Panc1 (cell line): ENCODE measurements around the gene SCLY. TPM values are rescaled to one million over a fixed set of nuclear protein-coding genes. Genes with fewer than 3 reads are reported as not detected.

Source experiments
- ATAC-seq: fragments of 200-7000 bp; cut with Tn5 transposase; 2 replicates; pipeline ENCODE4 v1.9.1; 2020; ENCODE audit warnings: mild to moderate bottlenecking, moderate library complexity
- BruUV-seq: library from RNA; stranded (reverse); fragments of 400-500 nt; replicated peaks from 2 replicates; lab custom pipeline; 2021; lab: Mats Ljungman, UMichigan
- CTCF ChIA-PET: fragments of 300-600 bp; sonication (Branson Sonifier 250); formaldehyde crosslinking; loops from one replicate; lab custom pipeline; 2022; ENCODE audit warnings: antibody characterized with exemption; lab: Charles Lee
- POLR2A ChIA-PET: fragments of 300-600 bp; sonication (Branson Sonifier 250); formaldehyde crosslinking; loops from one replicate; lab custom pipeline; 2022; ENCODE audit warnings: antibody characterized with exemption; lab: Charles Lee
- DNase-seq: peaks from one replicate; pipeline ENCODE4 v3.0.0-alpha.2; 2010; ENCODE audit warnings: low read depth, low spot score
- H3K27ac ChIP-seq: 2 replicates; pipeline ENCODE4 v1.5.1; 2011; ENCODE audit warnings: mild to moderate bottlenecking, low read length, inconsistent platforms
- H3K27me3 ChIP-seq: fragments of 200-500 bp; sonication (Bioruptor generic); 2 replicates; pipeline ENCODE4 v1.6.0; 2014; ENCODE audit warnings: low read length, inconsistent platforms; ENCODE audit not compliant: control insufficient read depth, insufficient read depth
- H3K36me3 ChIP-seq: fragments of 200-500 bp; sonication (Bioruptor generic); 2 replicates; pipeline ENCODE4 v1.5.1; 2014; ENCODE audit warnings: inconsistent platforms, mild to moderate bottlenecking, low read length, moderate library complexity; ENCODE audit not compliant: control insufficient read depth, insufficient read depth
- H3K4me1 ChIP-seq: 2 replicates; pipeline ENCODE4 v1.5.1; 2011; ENCODE audit warnings: inconsistent platforms, mild to moderate bottlenecking, low read length, moderate library complexity; ENCODE audit not compliant: control insufficient read depth, insufficient read depth
- H3K4me3 ChIP-seq, 2 experiments: 2 replicates each; pipeline ENCODE4 v1.5.1; 2011 to 2012; ENCODE audit warnings: low read depth in 2 of 2, low read length in 2 of 2, mild to moderate bottlenecking in 2 of 2, inconsistent platforms in 1 of 2, moderate library complexity in 1 of 2
- H3K9me3 ChIP-seq: fragments of 200-500 bp; sonication (Bioruptor generic); 2 replicates; pipeline ENCODE4 v1.5.1; 2014; ENCODE audit warnings: low read depth, mild to moderate bottlenecking, inconsistent platforms, low read length, moderate library complexity; ENCODE audit not compliant: control insufficient read depth, insufficient read depth
- CTCF ChIP-seq: fragments of 450-650 bp; IDR thresholded peaks from 2 replicates; pipeline ENCODE4 v1.5.1; 2017; ENCODE audit warnings: mild to moderate bottlenecking
- POLR2AphosphoS5 ChIP-seq: IDR thresholded peaks from 2 replicates; pipeline ENCODE4 v1.6.1; 2012; ENCODE audit warnings: mild to moderate bottlenecking, low read depth, low read length, moderate library complexity
- REST ChIP-seq, 2 experiments: IDR thresholded peaks; 2 replicates each; pipeline ENCODE4 v1.6.1; 2011 to 2012; ENCODE audit warnings: low read depth in 2 of 2, control low read depth in 1 of 2, low read length in 1 of 2, mild to moderate bottlenecking in 1 of 2, moderate library complexity in 1 of 2; ENCODE audit not compliant: insufficient read depth in 1 of 2
- SIN3A ChIP-seq: IDR thresholded peaks from 2 replicates; pipeline ENCODE4 v1.6.1; 2012; ENCODE audit warnings: low read depth, mild to moderate bottlenecking, low read length, moderate library complexity, borderline replicate concordance; ENCODE audit not compliant: insufficient read depth
- TCF7L2 ChIP-seq: IDR thresholded peaks from 2 replicates; pipeline ENCODE4 v1.6.1; 2011; ENCODE audit warnings: mild to moderate bottlenecking, low read depth, low read length, inconsistent platforms
- in situ Hi-C: cut with HindIII; loops from 2 replicates; pipeline ENCODE4 v1.10.0; 2016; ENCODE audit warnings: low sequenced_read_pairs, low pct_unique_long_range_greater_than_20kb
- intact Hi-C: fragments of 100-400 bp; cut with micrococcal nuclease; formaldehyde crosslinking; loops from one replicate; pipeline ENCODE4 v1.10.0; 2022; ENCODE audit not compliant: unreplicated experiment
- total RNA-seq: library from RNA; stranded (reverse); gene quantifications from one replicate; pipeline ENCODE4 v1.2.1, GENCODE V29; 2021; ENCODE audit not compliant: unreplicated experiment

Gene SCLY
- total RNA-seq, 1 experiment from 2014 or later, result 31.4 TPM

DNA sequence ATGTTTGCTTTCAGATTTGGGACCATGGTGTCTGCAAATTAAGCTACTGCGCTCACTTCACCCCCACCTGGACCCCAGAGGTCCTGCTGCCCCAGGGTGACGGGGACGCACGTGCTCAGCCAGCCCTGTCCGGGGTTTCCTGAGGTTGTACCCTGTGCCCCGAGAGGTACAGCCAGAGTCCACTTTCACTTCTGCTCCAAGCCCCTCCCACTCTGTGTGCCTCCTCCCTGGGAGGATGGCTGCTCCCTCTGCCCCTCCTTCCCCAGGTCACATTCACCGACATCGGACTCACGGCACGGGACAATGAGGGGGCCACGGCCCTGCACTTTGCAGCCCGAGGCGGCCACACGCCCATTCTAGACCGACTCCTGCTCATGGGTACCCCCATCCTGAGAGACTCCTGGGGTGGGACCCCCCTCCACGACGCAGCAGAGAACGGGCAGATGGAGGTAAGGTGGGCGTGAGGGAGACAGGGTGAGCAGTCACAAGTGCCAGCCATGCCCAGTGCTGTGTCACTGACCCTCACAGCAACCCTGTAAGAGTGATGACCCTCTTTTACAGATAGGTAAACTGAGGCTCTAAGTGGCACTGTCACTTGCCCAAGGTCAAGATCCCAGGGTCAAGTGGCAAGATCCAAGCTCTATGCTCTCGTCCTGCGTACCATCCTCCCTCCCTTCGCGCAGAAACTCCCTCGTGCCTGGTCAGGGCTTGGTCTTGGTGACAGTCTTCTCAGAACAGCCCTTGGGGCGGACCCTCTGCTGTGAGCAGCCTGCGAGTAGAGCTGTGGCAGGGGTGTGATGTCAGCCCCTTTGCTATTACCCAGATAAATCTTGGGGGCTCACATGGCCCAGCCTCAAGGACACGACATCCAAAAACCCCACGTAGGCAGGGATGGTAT is 47.0 kb downstream of the SCLY start:
- Histone ChIP-seq H3K4me1 (peaks cover 10% of the 10 kb centered on the region), H3K27ac (0 out of 2 replicates have a peak overlapping the region, but pooled peaks have one; percentile 7), H3K4me3 (peak overlapping the region; percentile 29 to 52), H3K9me3 (peaks cover 11% of the 10 kb centered on the region; the same call in 1 of the 2 replicates), H3K36me3 (no peaks in the 10 kb centered on the region), H3K27me3 (no peaks in the 10 kb centered on the region)
- TF ChIP-seq SIN3A (no peak), TCF7L2 (no peak), REST (IDR thresholded peaks at IDR 0.05; ENCODE audit: insufficient read depth in 1 of 2, low read depth in 2 of 2, low read length in 1 of 2) (no peak), CTCF (no peak; the same call in 1 of the 2 replicates), POLR2AphosphoS5 (no peak)
- CTCF ChIA-PET, result interaction anchor here (0.6 kb wide), 1 partner anchor 19 kb away, joined by 4 read pairs; no protein-coding TSS in a partner anchor
- ATAC-seq (peak; percentile 81), DNase-seq (no peak)
- BruUV-seq, result no TSS peak
- in situ Hi-C loops (no loop called here), intact Hi-C loops (no loop called here)
- POLR2A ChIA-PET, result no interaction called here

DNA sequence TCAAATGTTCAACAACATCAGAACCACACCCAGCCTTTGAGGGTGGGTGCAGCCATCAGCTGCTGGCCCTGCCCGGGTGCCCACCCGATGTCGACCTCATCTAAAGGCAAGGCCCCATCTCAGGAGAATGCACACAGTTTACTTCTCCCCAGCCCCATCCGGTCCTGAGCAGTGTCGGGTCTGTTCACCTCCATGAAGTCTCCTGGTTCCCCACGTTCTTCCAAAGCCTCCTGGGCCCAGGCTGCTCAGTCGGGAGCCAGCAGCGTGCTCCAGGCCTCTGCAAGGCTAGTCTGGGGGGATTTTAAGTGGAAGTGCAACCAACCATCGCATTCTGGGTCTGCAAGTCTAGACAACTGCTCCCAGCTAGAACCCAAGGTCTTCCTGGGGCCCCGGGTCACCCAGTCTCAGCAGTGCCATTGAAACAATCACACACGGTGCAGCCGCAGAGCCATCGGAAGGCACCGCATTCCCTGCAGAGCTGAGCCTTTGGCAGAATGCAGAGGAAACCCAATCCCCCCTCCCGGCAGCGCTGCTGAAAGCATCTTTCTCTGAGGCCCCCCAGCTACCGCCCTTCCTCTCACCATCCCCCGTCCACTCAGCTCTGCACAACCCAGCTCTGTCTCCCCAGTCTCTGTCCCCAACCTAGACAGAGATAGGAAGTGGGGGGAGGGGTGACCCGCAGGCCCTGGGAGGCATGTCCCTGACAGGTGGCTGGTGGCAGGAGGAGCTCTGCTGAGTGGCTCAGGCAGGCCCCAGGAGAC is 47.8 kb downstream of the SCLY start:
- Histone ChIP-seq H3K27ac (no peak overlapping the region), H3K27me3 (no peaks in the 10 kb centered on the region), H3K9me3 (peaks cover 12% of the 10 kb centered on the region; the same call in 1 of the 2 replicates), H3K4me1 (peaks cover 10% of the 10 kb centered on the region), H3K36me3 (no peaks in the 10 kb centered on the region), H3K4me3 (no peak overlapping the region)
- BruUV-seq, result no TSS peak
- CTCF ChIA-PET, result no interaction called here
- DNase-seq, result no peak
- POLR2A ChIA-PET, result no interaction called here
- ATAC-seq, result no peak
- no peak for TF ChIP-seq TCF7L2
- TF ChIP-seq SIN3A, result no peak
- TF ChIP-seq REST (IDR thresholded peaks at IDR 0.05; ENCODE audit: insufficient read depth in 1 of 2, low read depth in 2 of 2, low read length in 1 of 2), result no peak
- no peak for TF ChIP-seq POLR2AphosphoS5
- TF ChIP-seq CTCF, result no peak
- in situ Hi-C loops (no loop called here), intact Hi-C loops (no loop called here)
